ENCODE results near the gene KIAA0513. TPM values are rescaled to one million over a fixed set of nuclear protein-coding genes. Genes with fewer than 3 reads are reported as not detected.

The KIAA0513 gene
- total RNA-seq, 1 experiment from 2014 or later: 6.6 TPM

GRCh38 chr16:84992717-84993075, 34.9 kb upstream of the KIAA0513 start:
- TF ChIP-seq REST (IDR thresholded peaks at IDR 0.05; ENCODE audit: low read depth) (no peak), SP1 (IDR thresholded peaks at IDR 0.05; ENCODE audit: low read depth) (no peak), TCF7L2 (IDR thresholded peaks at IDR 0.05; ENCODE audit: borderline replicate concordance, extremely low read depth, insufficient read depth, insufficient read length) (no peak), JUND (IDR thresholded peaks at IDR 0.05) (no peak), RAD21 (IDR thresholded peaks at IDR 0.05; ENCODE audit: low read depth) (no peak), CEBPB (IDR thresholded peaks at IDR 0.05; ENCODE audit: low read depth) (no peak), MAX (IDR thresholded peaks at IDR 0.05) (no peak), YY1 (IDR thresholded peaks at IDR 0.05; ENCODE audit: extremely low read depth, insufficient replicate concordance, low read depth, low read length) (no peak), POLR2A (IDR thresholded peaks at IDR 0.05; ENCODE audit: borderline replicate concordance, extremely low read depth, insufficient read depth, insufficient read length) (no peak), EGR1 (IDR thresholded peaks at IDR 0.05; ENCODE audit: low read depth) (no peak), ZFX (IDR thresholded peaks at IDR 0.05) (no peak), CTCF (IDR thresholded peaks at IDR 0.05 in 2 of 3, conservative IDR thresholded peaks at IDR 0.05 in 1 of 3; ENCODE audit: borderline replicate concordance in 1 of 3, insufficient read depth in 1 of 3, low read depth in 2 of 3, low read length in 2 of 3) (no peak), CBX3 (IDR thresholded peaks at IDR 0.05; ENCODE audit: low read depth) (no peak), ELF1 (IDR thresholded peaks at IDR 0.05; ENCODE audit: borderline replicate concordance, low read depth) (no peak), ZNF274 (IDR thresholded peaks at IDR 0.05; ENCODE audit: low read depth, low read length) (no peak)

More at GRCh38 chr16:84992717-84993075, 34.9 kb upstream of the KIAA0513 start:
- no peak overlapping the region for H3K4me2 ChIP-seq (ENCODE audit: low read length)
- H3K9me2 ChIP-seq (ENCODE audit: insufficient read depth): no peaks in the 10 kb centered on the region
- no peak overlapping the region for H2AFZ ChIP-seq (ENCODE audit: low read depth, low read length, poor library complexity, severe bottlenecking)
- no peaks in the 10 kb centered on the region for H3K9me3 ChIP-seq (ENCODE audit: control insufficient read depth in 1 of 2, insufficient read depth in 1 of 2, low read depth in 1 of 2, low read length in 2 of 2)
- POLR2A ChIA-PET: no interaction called here
- no TSS peak for BruUV-seq (replicated peaks)
- no peak for ATAC-seq
- no peak overlapping the region for H3K27ac ChIP-seq (ENCODE audit: low read depth, low read length)
- CTCF ChIA-PET: no interaction called here
- H3K9ac ChIP-seq (ENCODE audit: low read length): no peak overlapping the region
- H3K4me3 ChIP-seq (replicated peaks in 1 of 2; ENCODE audit: low read depth in 1 of 2, low read length in 2 of 2): no peak overlapping the region
- RAD21 ChIA-PET (ENCODE audit: low non-redundant PET in 1 of 2, low total read pairs in 2 of 2, uncharacterized antibody in 2 of 2, unreplicated experiment in 2 of 2): no interaction called here
- peaks cover 2 to 6% of the 10 kb centered on the region in 2 experiments; a peak in 2 of 4 replicates for H3K4me1 ChIP-seq (ENCODE audit: control insufficient read depth in 1 of 2, insufficient read depth in 2 of 2, low read length in 2 of 2)
- no peaks in the 10 kb centered on the region for H4K20me1 ChIP-seq (ENCODE audit: insufficient read depth)
- H3K36me3 ChIP-seq (ENCODE audit: control insufficient read depth in 1 of 2, insufficient read depth in 2 of 2, low read length in 2 of 2): peaks cover 32 to 46% of the 10 kb centered on the region in 2 experiments
- intact Hi-C loops (cut with micrococcal nuclease): no loop called here
- H3K79me2 ChIP-seq (ENCODE audit: insufficient read depth, low read length): peaks cover 53% of the 10 kb centered on the region
- H3K27me3 ChIP-seq (ENCODE audit: insufficient read depth, low read length): no peaks in the 10 kb centered on the region
- DNase-seq (ENCODE audit: low read depth, low spot score): no peak
